ENCODE data around the gene ZNRF3.
A peak's percentile ranks its signal among the peaks of the same experiment; 100 is the strongest.

The ZNRF3 gene

GRCh38 chr22:29072193-29072978 is 189.0 kb downstream of the ZNRF3 start:
- peak; percentile 71 to 93 (median 82) for DNase-seq

GRCh38 chr22:29072979-29073617 is 189.7 kb downstream of the ZNRF3 start, which contains the start of gene KREMEN1:
Gene KREMEN1 (plus strand): TSS chr22:29073035. CDS start chr22:29073131, 96 bp downstream.
- no peak for DNase-seq

DNA sequence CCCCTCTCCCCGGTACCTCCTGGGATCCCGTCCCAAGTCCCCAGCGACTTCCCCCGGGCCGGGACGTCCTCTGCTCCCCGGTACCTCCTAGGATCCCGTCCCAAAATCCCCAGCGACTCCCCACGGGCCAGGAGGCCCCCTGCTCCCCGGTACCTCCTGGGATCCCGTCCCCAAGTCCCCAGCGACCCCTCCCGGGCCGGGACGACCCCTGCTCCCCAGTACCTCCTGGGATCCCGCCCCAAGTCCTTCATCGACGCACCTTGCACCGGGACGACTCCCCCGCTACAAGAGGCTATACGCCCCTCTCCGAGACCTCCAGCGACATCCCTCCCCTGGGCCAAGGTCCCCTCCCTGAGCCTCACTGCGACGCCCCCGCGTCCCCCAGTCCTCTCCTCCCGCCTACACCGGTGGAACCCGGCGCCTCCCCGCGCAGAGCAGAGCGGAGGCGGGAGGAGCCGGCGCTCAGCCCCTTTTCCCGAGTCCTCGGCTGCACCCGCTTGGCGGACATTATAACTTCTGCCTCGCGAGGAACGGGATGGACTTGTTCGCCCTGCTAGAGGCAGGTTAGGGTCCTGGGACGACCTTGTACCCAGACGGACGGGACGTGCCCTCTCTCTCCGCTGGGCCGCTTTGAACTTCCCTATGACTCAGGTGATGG is 190.4 kb downstream of the ZNRF3 start:
- DNase-seq, result peak; percentile 19 to 57 (median 39)

DNA sequence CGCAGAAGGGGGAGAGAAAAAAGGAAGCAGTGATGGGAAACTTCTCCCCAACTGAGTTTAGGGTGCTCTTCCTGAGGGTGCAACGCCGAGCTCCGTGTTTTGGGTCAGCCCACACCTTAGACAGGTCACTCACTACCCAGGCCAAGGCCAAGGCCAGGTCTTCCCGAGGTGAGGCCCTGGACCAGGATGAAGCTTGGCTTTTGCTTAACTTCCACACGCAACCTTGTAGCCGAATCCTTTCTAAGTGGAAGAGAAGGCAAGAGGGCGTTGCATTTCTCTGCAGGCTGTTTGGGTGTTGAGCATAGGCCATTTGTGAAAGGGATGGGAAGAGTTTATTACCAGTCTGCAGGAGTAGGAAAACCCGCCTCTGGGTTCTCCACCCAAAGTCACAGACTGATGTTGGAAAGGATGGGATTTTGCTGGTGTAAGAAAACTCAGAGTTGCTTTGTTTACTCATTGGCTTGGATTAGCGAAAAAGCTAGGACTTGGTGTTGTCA is 191.0 kb downstream of the ZNRF3 start:
- DNase-seq, result no peak

- DNase-seq, result no peak
These were observed 194.9 kb downstream of the ZNRF3 start for GRCh38 chr22:29078036-29078868.

GRCh38 chr22:29078869-29079207 is 195.5 kb downstream of the ZNRF3 start:
- no peak for DNase-seq

GRCh38 chr22:29079218-29079901 is 196.0 kb downstream of the ZNRF3 start:
- no peak for DNase-seq

DNA sequence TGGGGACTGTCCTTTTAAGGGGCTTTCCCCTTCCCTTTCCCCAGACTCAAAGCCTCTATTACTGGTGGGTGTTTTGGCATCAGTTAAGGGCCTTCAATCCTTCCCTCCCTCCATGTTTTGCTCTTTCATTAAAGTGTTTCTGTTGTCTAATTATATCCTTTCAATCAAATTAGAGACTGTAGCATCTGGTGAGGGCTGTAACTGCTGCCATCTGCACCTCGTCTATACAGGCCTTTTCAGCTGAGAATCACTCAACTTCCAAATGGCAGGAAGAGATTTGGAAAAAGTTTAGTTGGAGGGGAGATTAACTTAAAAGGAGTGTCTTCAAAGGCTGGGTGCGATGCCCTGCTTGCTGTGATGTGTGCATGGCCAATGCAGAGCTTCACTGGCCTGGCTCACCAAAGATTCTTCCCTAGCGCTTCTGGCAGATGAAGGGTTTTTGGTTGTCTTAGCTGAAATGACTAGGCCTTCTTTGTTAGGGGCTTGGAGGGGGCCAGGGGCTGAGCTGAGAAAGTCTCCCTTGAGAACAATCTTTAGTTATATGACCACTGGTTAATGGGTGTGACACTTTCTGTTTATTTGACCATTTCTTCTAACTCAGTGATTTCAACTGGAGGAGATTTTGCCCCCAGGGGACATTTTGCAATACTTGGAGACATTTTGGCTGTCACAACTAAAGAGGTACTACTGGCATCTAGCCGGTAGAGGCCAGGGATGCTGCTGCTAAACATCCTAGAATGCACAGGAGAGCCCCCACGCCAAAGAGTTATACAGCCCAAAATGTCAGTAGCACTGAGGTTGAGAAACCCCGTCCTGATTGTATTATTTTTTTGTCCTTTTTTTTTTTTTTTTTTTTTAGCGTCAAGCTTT is 197.0 kb downstream of the ZNRF3 start:
- DNase-seq, result no peak

GRCh38 chr22:29081517-29082236 is 198.3 kb downstream of the ZNRF3 start:
- no peak for DNase-seq

GRCh38 chr22:29082826-29083545 is 199.6 kb downstream of the ZNRF3 start:
- no peak for DNase-seq

DNA sequence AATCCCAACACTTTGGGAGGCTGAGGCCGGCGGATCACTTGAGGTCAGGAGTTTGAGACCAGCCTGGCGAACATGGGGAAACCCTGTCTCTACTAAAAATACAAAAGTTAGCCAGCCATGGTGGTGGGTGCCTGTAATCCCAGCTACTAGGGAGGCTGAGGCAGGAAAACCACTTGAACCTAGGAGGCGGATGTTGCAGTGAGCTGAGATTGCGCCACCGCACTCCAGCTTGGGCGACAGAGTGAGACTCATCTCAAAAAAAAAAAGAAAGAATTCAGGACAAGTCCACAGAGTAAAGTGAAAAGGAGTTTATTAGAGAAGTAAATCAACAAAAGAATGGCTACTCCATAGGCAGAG is 200.2 kb downstream of the ZNRF3 start:
- DNase-seq, result peak in 2 of 4 experiments; percentile 31 to 50

DNA sequence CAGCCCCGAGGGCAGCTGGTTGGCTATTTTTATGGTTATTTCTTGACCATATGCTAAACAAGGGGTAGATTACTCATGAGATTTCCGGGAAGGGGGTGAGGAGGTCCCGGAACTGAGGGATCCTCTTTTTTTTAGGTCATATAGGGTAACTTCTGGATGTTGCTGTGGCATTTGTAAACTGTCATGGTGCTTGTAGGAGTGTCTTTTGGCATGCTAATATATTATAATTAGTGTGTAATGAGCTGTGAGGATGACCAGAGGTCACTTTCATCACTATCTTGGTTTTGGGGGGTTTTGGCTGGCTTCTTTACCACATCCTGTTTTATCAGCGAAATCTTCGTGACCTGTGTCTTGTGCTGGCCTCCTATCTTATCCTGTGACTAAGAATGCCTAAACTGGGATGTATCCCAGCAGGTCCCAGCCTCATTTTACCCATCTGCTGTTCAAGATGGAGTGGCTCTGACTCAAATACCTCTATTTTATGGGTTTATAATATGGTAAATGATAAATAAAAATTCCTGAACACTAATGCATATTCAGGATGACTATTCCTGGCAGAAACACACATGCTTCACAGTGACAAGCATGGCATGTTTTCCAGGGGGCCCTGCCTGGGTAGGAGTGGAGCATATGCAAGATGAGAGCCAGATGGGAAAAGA is 200.7 kb downstream of the ZNRF3 start:
- peak; percentile 21 to 58 (median 30) for DNase-seq

GRCh38 chr22:29087012-29087411 is 203.6 kb downstream of the ZNRF3 start:
- DNase-seq, result no peak

GRCh38 chr22:29088809-29089208 is 205.4 kb downstream of the ZNRF3 start:
- DNase-seq, result no peak

DNA sequence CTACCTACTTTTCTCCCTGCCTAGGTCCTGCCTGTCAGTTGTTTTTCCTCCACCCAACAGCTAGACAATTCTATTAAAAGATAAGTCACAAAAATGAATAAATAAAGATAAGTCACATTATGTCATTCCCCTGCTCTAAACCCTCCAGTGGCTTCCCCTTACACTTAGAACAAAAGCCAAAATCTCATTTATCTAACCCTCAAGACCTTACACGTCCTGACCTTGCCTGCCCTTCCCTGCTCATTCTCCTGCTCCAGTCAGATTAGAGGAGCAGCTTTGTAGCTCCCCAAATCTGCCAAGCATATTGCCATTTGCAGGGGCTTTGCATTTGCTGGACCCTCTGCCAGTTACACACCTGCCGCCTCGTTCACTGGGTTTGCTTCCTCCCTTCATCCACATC is 206.1 kb downstream of the ZNRF3 start:
- DNase-seq, result no peak

GRCh38 chr22:29090039-29090438 is 206.7 kb downstream of the ZNRF3 start:
- DNase-seq, result no peak

DNA sequence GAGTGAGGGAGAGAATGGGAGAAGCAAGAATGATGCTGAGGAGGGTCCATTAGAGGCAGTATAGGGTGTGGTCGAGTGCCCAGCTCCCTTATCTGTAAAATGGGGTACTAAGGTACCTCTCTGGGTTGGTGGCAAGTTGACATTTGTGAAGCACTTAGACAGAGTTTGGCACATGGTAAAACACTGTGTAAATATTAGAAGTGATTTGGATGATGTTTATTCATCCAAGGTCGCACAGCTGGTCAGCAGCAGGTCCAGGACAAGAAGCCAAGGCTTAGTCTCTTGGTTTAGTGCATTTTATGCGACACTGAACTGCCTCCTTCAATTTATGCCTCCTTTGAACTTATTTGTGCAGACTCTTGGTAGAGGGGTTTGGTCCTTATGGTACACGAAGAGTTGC is 208.9 kb downstream of the ZNRF3 start:
- no peak for DNase-seq

GRCh38 chr22:29093030-29093429 is 209.7 kb downstream of the ZNRF3 start:
- no peak for DNase-seq

All from suppressor macrophage (primary cell).